A673 (cell line): ENCODE measurements around the gene MGAT5. TPM values are rescaled to one million over a fixed set of nuclear protein-coding genes. Genes with fewer than 3 reads are reported as not detected.

ENCODE experiments used
- BruUV-seq: library from RNA; stranded (reverse); fragments of 400-500 nt; replicated peaks from 2 replicates; lab custom pipeline; 2021; lab: Mats Ljungman, UMichigan
- CTCF ChIA-PET: fragments of 300-600 bp; sonication (Branson Sonifier 250); formaldehyde crosslinking; loops from one replicate; lab custom pipeline; 2022; ENCODE audit warnings: antibody characterized with exemption; lab: Charles Lee
- POLR2A ChIA-PET: fragments of 300-600 bp; sonication (Branson Sonifier 250); formaldehyde crosslinking; loops from one replicate; lab custom pipeline; 2022; ENCODE audit warnings: antibody characterized with exemption; ENCODE audit not compliant: low non-redundant PET; lab: Charles Lee
- DNase-seq: peaks from one replicate; pipeline ENCODE4 v3.0.0-alpha.2; 2015; ENCODE audit warnings: low spot score
- H3K27ac ChIP-seq: fragments of 200-600 bp; sonication (generic); 2 replicates; pipeline ENCODE4 v1.5.1; 2016; ENCODE audit warnings: mixed run types, low read depth, mild to moderate bottlenecking, mixed read lengths, antibody characterized with exemption, low read length; ENCODE audit not compliant: poor library complexity, severe bottlenecking
- H3K27me3 ChIP-seq: fragments of 200-600 bp; sonication (generic); replicated peaks from 2 replicates; pipeline ENCODE4 v1.6.1; 2017; ENCODE audit warnings: mixed run types, low read depth, mild to moderate bottlenecking, mixed read lengths, antibody characterized with exemption, low read length; ENCODE audit not compliant: insufficient read depth, poor library complexity
- H3K36me3 ChIP-seq: fragments of 200-600 bp; sonication (generic); 2 replicates; pipeline ENCODE4 v1.6.1; 2016; ENCODE audit warnings: mixed run types, mild to moderate bottlenecking, mixed read lengths, antibody characterized with exemption, low read length; ENCODE audit not compliant: insufficient read depth, poor library complexity, severe bottlenecking
- H3K4me1 ChIP-seq: fragments of 200-600 bp; sonication (generic); 2 replicates; pipeline ENCODE4 v1.6.1; 2017; ENCODE audit warnings: mixed run types, mild to moderate bottlenecking, mixed read lengths, antibody characterized with exemption, low read length; ENCODE audit not compliant: insufficient read depth, poor library complexity, severe bottlenecking
- H3K4me3 ChIP-seq: fragments of 200-600 bp; sonication (generic); 2 replicates; pipeline ENCODE4 v1.5.1; 2016; ENCODE audit warnings: low read depth, mixed run types, mild to moderate bottlenecking, mixed read lengths, low read length; ENCODE audit not compliant: poor library complexity, severe bottlenecking
- H3K9me3 ChIP-seq: fragments of 200-600 bp; sonication (generic); 2 replicates; pipeline ENCODE4 v1.6.1; 2016; ENCODE audit warnings: mixed run types, low read depth, mild to moderate bottlenecking, mixed read lengths, antibody characterized with exemption, low read length; ENCODE audit not compliant: poor library complexity, severe bottlenecking
- CTCF ChIP-seq: fragments of 300-800, 200-600 bp; sonication (generic); conservative IDR thresholded peaks from 2 replicates; pipeline ENCODE4 v1.5.1; 2017; ENCODE audit warnings: low read depth, mild to moderate bottlenecking, antibody characterized with exemption, low read length, moderate library complexity, mixed read lengths
- EZH2 ChIP-seq: fragments of 200-600 bp; sonication (generic); IDR thresholded peaks from 2 replicates; pipeline ENCODE4 v1.6.1; 2017; ENCODE audit warnings: borderline replicate concordance, low read depth, mild to moderate bottlenecking, mixed read lengths, antibody characterized with exemption, low read length; ENCODE audit not compliant: poor library complexity, severe bottlenecking
- intact Hi-C: fragments of 100-400 bp; cut with micrococcal nuclease; formaldehyde crosslinking; loops from one replicate; pipeline ENCODE4 v1.10.0; 2022; ENCODE audit not compliant: unreplicated experiment
- total RNA-seq: library from RNA; stranded (reverse); gene quantifications from 2 replicates; pipeline ENCODE4 v1.2.3, GENCODE V29; 2021

The MGAT5 gene
- total RNA-seq, 1 experiment from 2014 or later = 11.0 TPM

GRCh38 chr2:134435936-134436335 is 182.1 kb downstream of the MGAT5 start:
- BruUV-seq = no TSS peak
- H3K36me3 ChIP-seq = no peaks in the 10 kb centered on the region
- no peak overlapping the region for H3K27ac ChIP-seq
- no peak for TF ChIP-seq CTCF
- no peak for TF ChIP-seq EZH2
- H3K4me3 ChIP-seq = no peak overlapping the region
- no peaks in the 10 kb centered on the region for H3K27me3 ChIP-seq
- ChIA-PET POLR2A (no interaction called here), CTCF (no interaction called here)
- H3K9me3 ChIP-seq = no peaks in the 10 kb centered on the region
- intact Hi-C loops = no loop called here
- DNase-seq = no peak
- no peaks in the 10 kb centered on the region for H3K4me1 ChIP-seq

- intact Hi-C loops = no loop called here
- Histone ChIP-seq H3K4me1 (no peaks in the 10 kb centered on the region), H3K27me3 (no peaks in the 10 kb centered on the region), H3K4me3 (no peak overlapping the region), H3K27ac (no peak overlapping the region), H3K36me3 (no peaks in the 10 kb centered on the region), H3K9me3 (no peaks in the 10 kb centered on the region)
- TF ChIP-seq CTCF = no peak
- TF ChIP-seq EZH2 = no peak
- no peak for DNase-seq
- CTCF ChIA-PET = interaction anchor here (1.6 kb wide), 1 partner anchor 14 kb away, joined by 4 read pairs; no protein-coding TSS in a partner anchor
- POLR2A ChIA-PET = no interaction called here
- BruUV-seq = no TSS peak
Measured at GRCh38 chr2:134436706-134437105, 182.8 kb downstream of the MGAT5 start.

- CTCF ChIA-PET = interaction anchor here (1.6 kb wide), 1 partner anchor 13 kb away, joined by 4 read pairs; no protein-coding TSS in a partner anchor
- Histone ChIP-seq H3K36me3 (no peaks in the 10 kb centered on the region), H3K27me3 (no peaks in the 10 kb centered on the region), H3K27ac (no peak overlapping the region), H3K4me3 (no peak overlapping the region), H3K4me1 (no peaks in the 10 kb centered on the region), H3K9me3 (no peaks in the 10 kb centered on the region)
- no TSS peak for BruUV-seq
- POLR2A ChIA-PET = no interaction called here
- intact Hi-C loops = no loop called here
- no peak for DNase-seq
- no peak for TF ChIP-seq EZH2
- TF ChIP-seq CTCF = no peak
Measured at GRCh38 chr2:134438371-134438770, 184.5 kb downstream of the MGAT5 start.
